NCI-H510A (cell line): ENCODE measurements around the gene HERC5.
A peak's percentile ranks its signal among the peaks of the same experiment; 100 is the strongest.
"Not testable (repeated sequence)": the region's sequence is repeated elsewhere in the genome, so short reads cannot be mapped to it uniquely, and the experiment has no call there.

Experiments used
- DNase-seq: peaks from one replicate; lab custom pipeline; 2025; lab: John Stamatoyannopoulos, UW

The HERC5 gene

GRCh38 chr4:88456670-88457306 lies at the start of gene HERC5:
TSS of gene HERC5 (plus strand) at chr4:88457119. CDS start at chr4:88457270, 151 bp downstream.
- DNase-seq = peak; percentile 88

- DNase-seq = no peak
These were observed 47.7 kb upstream of the HERC5 start for GRCh38 chr4:88409206-88409605.

GRCh38 chr4:88409789-88410188 lies 47.1 kb upstream of the HERC5 start:
- no peak for DNase-seq

- no peak for DNase-seq
These were observed 45.3 kb upstream of the HERC5 start for GRCh38 chr4:88411491-88412096.

- no peak for DNase-seq
These were observed 43.1 kb upstream of the HERC5 start for GRCh38 chr4:88413801-88414200.

- DNase-seq = no peak
These were observed 42.2 kb upstream of the HERC5 start for GRCh38 chr4:88414755-88415154.

- no peak for DNase-seq
These were observed 40.9 kb upstream of the HERC5 start for GRCh38 chr4:88415982-88416381.

GRCh38 chr4:88418411-88418810 lies 38.5 kb upstream of the HERC5 start:
- no peak for DNase-seq

GRCh38 chr4:88419874-88420273 lies 37.0 kb upstream of the HERC5 start:
- DNase-seq = no peak

GRCh38 chr4:88420844-88421243 lies 36.1 kb upstream of the HERC5 start:
- DNase-seq = no peak

- DNase-seq = no peak
These were observed 34.5 kb upstream of the HERC5 start for GRCh38 chr4:88422403-88422802.

- DNase-seq = no peak
These were observed 27.5 kb upstream of the HERC5 start for GRCh38 chr4:88429401-88429800.

- no peak for DNase-seq
These were observed 20.8 kb upstream of the HERC5 start for GRCh38 chr4:88435987-88436693.

- not testable (repeated sequence) for DNase-seq
These were observed 19.0 kb upstream of the HERC5 start for GRCh38 chr4:88437873-88438272.

GRCh38 chr4:88439161-88439760 lies 17.7 kb upstream of the HERC5 start:
- no peak for DNase-seq

GRCh38 chr4:88440146-88440545 lies 16.8 kb upstream of the HERC5 start:
- DNase-seq = no peak

- DNase-seq = no peak
These were observed 15.2 kb upstream of the HERC5 start for GRCh38 chr4:88441696-88442095.

GRCh38 chr4:88442689-88443191 lies 14.2 kb upstream of the HERC5 start:
- DNase-seq = no peak

- DNase-seq = no peak
These were observed 13.4 kb upstream of the HERC5 start for GRCh38 chr4:88443486-88443885.

- DNase-seq = no peak
These were observed 11.7 kb upstream of the HERC5 start for GRCh38 chr4:88445252-88445651.

- DNase-seq = no peak
These were observed 10.8 kb upstream of the HERC5 start for GRCh38 chr4:88446124-88446523.

- no peak for DNase-seq
These were observed 9.4 kb upstream of the HERC5 start for GRCh38 chr4:88447371-88448095.
